Left lobe of liver (tissue), 2 donors: Measurements from ENCODE around the gene ERCC6L2. TPM values are rescaled to one million over a fixed set of nuclear protein-coding genes. Genes with fewer than 3 reads are reported as not detected.
A peak's percentile ranks its signal among the peaks of the same experiment; 100 is the strongest.

Experiments used
- ATAC-seq: fragments of 200-7000 bp; cut with Tn5 transposase; one replicate; pipeline ENCODE4 v1.9.1; 2020; ENCODE audit warnings: mild to moderate bottlenecking, moderate library complexity
- DNase-seq: peaks from one replicate; pipeline ENCODE4 v3.0.0-alpha.2; 2020; ENCODE audit warnings: low spot score
- total RNA-seq: library from RNA; stranded (reverse); gene quantifications from one replicate; pipeline ENCODE4 v1.2.1, GENCODE V29; 2021
- donor health status: DM: no; HTN: no; CAD: no; lungs with moderate emphysema.
- donor health status: DM: no; HTN: yes; CAD: no.

Gene ERCC6L2
- 13.9 TPM for total RNA-seq

- peak; percentile 94 for ATAC-seq
- peak; percentile 93 for DNase-seq
These were observed at the start of gene ERCC6L2 for GRCh38 chr9:95875305-95876137. ERCC6L2 (plus strand) TSS chr9:95875691; CDS start chr9:95876039, 348 bp downstream.

GRCh38 chr9:95826183-95826838 is 49.2 kb upstream of the ERCC6L2 start:
- ATAC-seq: no peak
- no peak for DNase-seq

GRCh38 chr9:95830768-95831167 is 44.7 kb upstream of the ERCC6L2 start:
- no peak for DNase-seq
- no peak for ATAC-seq

DNA sequence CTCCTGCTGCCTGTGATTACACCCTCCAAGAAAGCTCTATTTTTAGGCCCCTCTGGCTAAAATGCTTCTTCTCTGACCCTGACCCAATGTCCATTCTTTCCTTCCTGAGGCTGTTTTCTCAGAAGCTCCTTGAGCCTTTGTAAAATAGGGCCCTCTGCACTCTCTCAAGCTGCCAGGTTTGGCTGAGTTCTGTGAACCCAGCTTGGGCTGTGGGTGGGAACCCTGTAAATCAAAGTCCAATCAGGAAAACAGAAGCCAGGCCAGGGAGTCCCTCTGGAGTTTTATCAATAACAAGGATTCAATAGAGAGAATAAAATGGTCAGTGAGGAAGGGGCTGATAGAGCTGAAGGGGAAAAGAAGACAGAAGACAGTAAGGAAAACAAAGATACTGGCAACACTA is 43.7 kb upstream of the ERCC6L2 start:
- peak; percentile 50 for ATAC-seq
- no peak for DNase-seq

DNA sequence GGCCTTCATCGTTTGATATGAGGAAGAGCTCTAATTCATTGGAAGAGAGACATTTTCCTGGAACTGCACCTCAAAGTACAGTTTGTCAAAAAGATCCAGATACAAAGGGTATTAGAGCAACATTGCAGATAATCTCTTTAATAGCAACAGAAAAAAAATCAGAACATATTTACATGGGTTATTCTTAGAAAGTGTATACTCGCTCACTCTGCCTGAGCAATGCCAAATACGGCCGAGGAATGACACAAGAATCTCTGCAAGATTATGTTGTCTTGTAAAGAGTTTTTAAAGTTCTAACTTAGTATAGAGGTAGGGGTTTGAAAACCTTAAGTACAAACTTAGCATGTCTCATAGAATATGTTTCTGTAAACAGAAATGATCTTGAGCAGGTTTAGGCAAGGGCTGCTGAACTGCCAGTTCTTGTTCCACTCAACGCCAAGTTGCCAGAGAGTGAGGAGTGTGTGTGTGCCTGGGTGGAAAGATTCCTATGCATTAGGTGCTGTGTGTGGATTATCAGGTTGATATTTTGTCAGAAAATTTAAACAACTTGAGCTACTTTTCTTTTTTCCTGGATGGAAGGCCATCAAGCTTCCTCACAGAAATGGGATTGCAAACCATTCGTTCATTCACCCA is 41.8 kb upstream of the ERCC6L2 start:
- ATAC-seq: no peak
- DNase-seq: no peak

- DNase-seq (no peak), ATAC-seq (no peak)
These were observed 41.1 kb upstream of the ERCC6L2 start for GRCh38 chr9:95834281-95834907.

- DNase-seq (no peak), ATAC-seq (no peak)
These were observed 40.1 kb upstream of the ERCC6L2 start for GRCh38 chr9:95835393-95835792.

- DNase-seq (no peak), ATAC-seq (no peak)
These were observed 39.4 kb upstream of the ERCC6L2 start for GRCh38 chr9:95836072-95836471.

DNA sequence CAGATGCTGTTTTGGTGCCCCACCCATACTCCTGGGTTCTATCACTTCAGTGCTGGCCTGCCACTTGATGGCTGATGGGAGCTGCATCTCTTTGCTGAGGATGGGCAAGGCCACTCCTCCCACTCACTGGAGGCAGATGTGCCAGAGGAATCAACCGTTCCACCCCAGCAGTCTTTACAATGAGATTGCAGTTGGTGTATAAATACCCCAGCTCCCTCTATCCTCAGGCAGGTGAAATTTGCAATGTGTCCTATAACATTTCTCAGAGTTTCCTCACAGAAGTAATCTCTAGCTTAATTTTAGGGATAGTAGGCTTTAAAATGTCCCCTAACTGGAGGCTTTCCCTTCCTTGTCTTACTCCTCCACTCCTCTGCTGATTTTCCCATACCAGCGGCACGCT is 36.5 kb upstream of the ERCC6L2 start:
- no peak for DNase-seq
- ATAC-seq: no peak

GRCh38 chr9:95840074-95840473 is 35.4 kb upstream of the ERCC6L2 start:
- ATAC-seq (no peak), DNase-seq (no peak)

DNA sequence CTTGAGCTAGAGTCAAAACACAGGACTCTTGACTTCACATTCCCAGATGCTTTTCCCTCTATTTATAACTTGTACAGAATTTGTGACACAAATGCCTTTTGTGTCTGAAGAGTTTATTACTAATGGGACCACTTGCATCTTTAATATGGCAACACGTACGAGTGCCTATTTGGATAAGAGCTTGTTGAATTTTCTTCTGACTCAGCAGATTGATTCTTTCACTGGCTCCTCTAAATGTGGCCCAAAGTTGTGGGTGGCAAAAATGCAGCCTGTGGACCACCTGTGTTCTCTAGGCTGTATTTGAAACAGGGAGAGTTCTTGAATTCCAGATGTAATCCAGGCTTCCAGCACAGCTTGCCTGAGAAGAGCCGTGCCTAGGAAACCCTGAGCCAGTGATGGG is 34.1 kb upstream of the ERCC6L2 start:
- no peak for ATAC-seq
- DNase-seq: no peak

- no peak for ATAC-seq
These were observed 29.7 kb upstream of the ERCC6L2 start for GRCh38 chr9:95845751-95846150.

GRCh38 chr9:95848764-95849163 is 26.7 kb upstream of the ERCC6L2 start:
- DNase-seq (no peak), ATAC-seq (no peak)

More at GRCh38 chr9:95845751-95846150, 29.7 kb upstream of the ERCC6L2 start:
- DNase-seq: no peak

DNA sequence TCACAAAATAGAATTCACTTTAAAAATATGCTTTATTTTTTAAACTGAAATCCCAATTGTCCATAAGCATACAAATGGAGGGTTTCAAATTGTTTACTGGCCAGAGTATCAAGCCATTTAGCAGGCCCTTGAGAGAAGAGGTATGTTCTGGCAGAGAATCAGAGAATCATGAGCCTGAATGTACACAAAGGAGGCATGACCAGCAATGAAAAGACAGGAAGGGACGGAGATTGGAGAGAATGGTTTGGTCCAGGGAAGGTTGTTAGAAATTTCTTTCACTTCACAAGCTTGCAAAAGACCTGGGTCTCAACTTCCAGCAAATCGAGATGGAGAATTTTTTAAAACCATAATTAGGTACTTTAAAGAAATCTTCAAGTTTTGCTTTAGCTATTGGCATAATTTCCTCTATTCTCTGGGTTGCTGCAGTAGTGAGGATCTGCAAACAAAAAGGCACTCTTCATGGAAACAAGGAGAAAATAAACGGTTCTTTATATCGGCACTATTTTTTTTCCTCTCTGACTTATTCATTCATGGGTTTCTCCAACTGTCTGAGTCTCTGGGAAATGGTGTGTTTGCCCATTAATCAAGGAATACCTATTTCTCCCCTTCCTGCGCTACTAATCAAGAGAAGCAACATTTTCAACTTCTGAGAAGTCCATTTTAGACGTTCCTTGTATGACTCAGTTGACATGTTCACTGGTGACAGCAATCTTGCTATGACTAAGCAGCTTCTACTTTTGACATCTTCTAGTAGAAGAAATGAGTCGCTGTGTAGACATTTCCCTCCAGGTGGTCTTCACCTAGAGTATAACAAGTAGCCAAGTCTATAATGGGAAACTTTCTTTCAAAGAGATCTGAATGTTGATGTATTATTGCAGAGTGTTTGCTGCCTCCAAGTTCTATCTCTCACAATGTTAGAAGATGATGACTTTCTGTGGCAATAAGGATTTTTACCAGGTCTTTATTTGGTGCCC is 23.1 kb upstream of the ERCC6L2 start:
- no peak for ATAC-seq
- no peak for DNase-seq

- ATAC-seq: no peak
These were observed 21.0 kb upstream of the ERCC6L2 start for GRCh38 chr9:95854386-95855020.

GRCh38 chr9:95855961-95856360 is 19.5 kb upstream of the ERCC6L2 start:
- no peak for ATAC-seq
- DNase-seq: no peak

More at GRCh38 chr9:95854386-95855020, 21.0 kb upstream of the ERCC6L2 start:
- no peak for DNase-seq

GRCh38 chr9:95857124-95857523 is 18.4 kb upstream of the ERCC6L2 start:
- DNase-seq (no peak), ATAC-seq (no peak)

DNA sequence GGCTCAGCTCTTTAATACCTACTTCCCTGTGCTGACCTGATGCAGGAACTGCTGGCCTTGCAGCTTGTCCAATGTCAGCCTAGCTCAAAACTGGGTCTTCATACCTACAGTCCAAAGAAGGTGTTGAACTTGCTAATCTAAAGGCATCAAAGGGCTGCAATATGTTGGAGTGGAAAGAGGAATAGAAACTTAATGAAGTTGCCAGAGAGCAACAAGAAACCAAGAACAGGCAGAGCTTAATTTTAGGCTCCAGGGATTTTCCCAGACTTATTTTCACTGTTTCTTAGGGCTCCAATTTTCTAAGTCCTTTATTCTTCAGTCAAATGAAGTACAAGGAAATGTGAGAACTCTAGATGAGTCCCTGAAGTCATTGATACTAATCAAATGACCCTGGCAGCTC is 17.6 kb upstream of the ERCC6L2 start:
- DNase-seq: no peak

DNA sequence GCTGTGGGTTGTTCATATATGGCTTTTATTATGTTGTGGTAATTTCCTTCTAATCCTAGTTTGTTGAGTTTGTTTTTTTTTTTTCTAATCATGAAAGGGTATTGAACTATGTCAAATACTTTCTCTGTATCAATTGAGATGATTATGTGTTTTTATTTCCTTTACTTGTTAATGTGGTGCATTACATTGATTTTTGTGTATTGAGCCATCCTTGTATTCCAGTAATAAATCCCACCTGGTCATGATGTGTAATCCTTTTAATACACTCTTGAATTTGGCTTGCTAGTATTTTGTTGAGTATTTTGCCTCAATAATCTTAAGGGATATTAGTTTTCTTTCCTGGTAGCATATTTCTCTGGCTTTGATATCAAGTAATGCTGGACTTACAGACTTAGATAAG is 13.1 kb upstream of the ERCC6L2 start:
- no peak for ATAC-seq
- DNase-seq: no peak

More for the DNA sequence above, 17.6 kb upstream of the ERCC6L2 start:
- no peak for ATAC-seq
